ENCODE results near the gene NPPC.

NPPC gene

DNA sequence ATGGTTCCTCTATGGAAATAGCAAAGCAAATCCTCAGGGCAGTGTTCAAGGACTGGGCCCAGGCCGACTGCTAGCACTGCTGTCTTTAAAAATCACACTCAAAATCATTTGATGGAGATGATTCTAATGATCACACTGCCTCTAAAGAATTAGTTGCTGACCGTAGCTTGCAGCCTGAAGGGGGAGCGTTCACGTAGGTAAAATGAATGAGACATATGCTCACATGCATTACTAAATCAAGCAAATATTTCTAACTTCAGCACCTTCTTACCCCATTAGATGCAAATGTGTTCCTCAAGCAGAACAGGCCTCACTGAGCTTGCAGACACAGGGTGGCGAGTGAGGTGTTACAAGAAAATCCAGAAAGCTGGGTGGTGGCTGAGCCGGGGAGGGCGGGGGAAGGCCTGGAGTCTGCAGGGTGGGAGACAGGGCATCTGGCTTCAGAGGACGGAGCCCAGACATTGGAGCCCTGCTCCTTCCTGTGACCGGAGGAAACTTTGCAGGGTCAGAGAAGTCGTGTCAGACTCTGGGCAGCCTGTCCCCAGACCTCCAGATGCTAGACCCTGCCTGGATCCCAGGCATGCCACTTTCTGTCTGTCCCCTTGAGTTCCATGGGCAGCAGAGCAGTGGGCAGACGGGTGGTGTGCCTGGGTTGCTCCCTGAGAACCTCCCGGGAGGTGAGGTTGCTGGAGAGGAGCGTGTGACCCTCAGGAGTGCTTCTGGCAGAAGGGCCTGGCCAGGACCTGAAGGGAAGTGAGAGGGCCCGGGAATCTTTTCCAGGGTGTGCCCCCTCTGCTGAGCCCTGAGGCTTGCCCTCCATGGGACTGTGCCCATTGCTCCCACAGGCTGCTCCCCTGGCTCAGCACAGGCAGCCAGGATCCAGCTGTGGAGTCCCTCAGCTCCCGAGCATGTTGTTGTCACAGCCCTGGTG, 7.1 kb upstream of the NPPC start:
- no peak overlapping the region for H3K4me3 ChIP-seq (ENCODE audit: low read depth, low read length)
- H3K79me2 ChIP-seq = no peaks in the 10 kb centered on the region
- no peak overlapping the region for H2AFZ ChIP-seq
- no peaks in the 10 kb centered on the region for H3K27me3 ChIP-seq (ENCODE audit: control insufficient read depth, insufficient read depth, low read length)
- H3K9ac ChIP-seq = no peak overlapping the region
- no peaks in the 10 kb centered on the region for H3K4me1 ChIP-seq
- H3K4me2 ChIP-seq (ENCODE audit: low read length) = no peak overlapping the region
- H3K9me3 ChIP-seq (ENCODE audit: control insufficient read depth, low read length) = no peaks in the 10 kb centered on the region
- no peaks in the 10 kb centered on the region for H3K36me3 ChIP-seq (ENCODE audit: control insufficient read depth, insufficient read depth, low read length)
- TF ChIP-seq CTCF (IDR thresholded peaks at IDR 0.05) = no peak
- no peak overlapping the region for H3K27ac ChIP-seq

GRCh38 chr2:231932711-231932970, 6.4 kb upstream of the NPPC start:
- Histone ChIP-seq H3K4me3 (ENCODE audit: low read depth, low read length) (no peak overlapping the region), H3K27me3 (ENCODE audit: control insufficient read depth, insufficient read depth, low read length) (no peaks in the 10 kb centered on the region), H3K9me3 (ENCODE audit: control insufficient read depth, low read length) (no peaks in the 10 kb centered on the region), H3K79me2 (no peaks in the 10 kb centered on the region), H3K27ac (no peak overlapping the region), H3K36me3 (ENCODE audit: control insufficient read depth, insufficient read depth, low read length) (no peaks in the 10 kb centered on the region), H3K4me2 (ENCODE audit: low read length) (no peak overlapping the region), H3K9ac (no peak overlapping the region), H3K4me1 (no peaks in the 10 kb centered on the region), H2AFZ (no peak overlapping the region)
- no peak for TF ChIP-seq CTCF (IDR thresholded peaks at IDR 0.05)

GRCh38 chr2:231931481-231931915, 5.3 kb upstream of the NPPC start:
- no peak overlapping the region for H3K9ac ChIP-seq
- no peak overlapping the region for H3K27ac ChIP-seq
- no peak overlapping the region for H2AFZ ChIP-seq
- no peak overlapping the region for H3K4me2 ChIP-seq (ENCODE audit: low read length)
- H3K36me3 ChIP-seq (ENCODE audit: control insufficient read depth, insufficient read depth, low read length) = no peaks in the 10 kb centered on the region
- H3K4me1 ChIP-seq = no peaks in the 10 kb centered on the region
- H3K79me2 ChIP-seq = no peaks in the 10 kb centered on the region
- H3K9me3 ChIP-seq (ENCODE audit: control insufficient read depth, low read length) = no peaks in the 10 kb centered on the region
- H3K27me3 ChIP-seq (ENCODE audit: control insufficient read depth, insufficient read depth, low read length) = no peaks in the 10 kb centered on the region
- H3K4me3 ChIP-seq (ENCODE audit: low read depth, low read length) = no peak overlapping the region
- no peak for TF ChIP-seq CTCF (IDR thresholded peaks at IDR 0.05)

- Histone ChIP-seq H3K4me3 (ENCODE audit: low read depth, low read length) (no peak overlapping the region), H3K9ac (no peak overlapping the region), H3K9me3 (ENCODE audit: control insufficient read depth, low read length) (no peaks in the 10 kb centered on the region), H3K4me1 (peaks cover 3% of the 10 kb centered on the region), H3K36me3 (ENCODE audit: control insufficient read depth, insufficient read depth, low read length) (no peaks in the 10 kb centered on the region), H3K79me2 (no peaks in the 10 kb centered on the region), H2AFZ (no peak overlapping the region), H3K27me3 (ENCODE audit: control insufficient read depth, insufficient read depth, low read length) (no peaks in the 10 kb centered on the region), H3K4me2 (ENCODE audit: low read length) (no peak overlapping the region), H3K27ac (no peak overlapping the region)
- no peak for TF ChIP-seq CTCF (IDR thresholded peaks at IDR 0.05)
Observed at GRCh38 chr2:231930593-231931281, 4.5 kb upstream of the NPPC start.

Data from parathyroid adenoma (tissue), 2 donors.